ENCODE results near the gene PRKAG2. TPM values are rescaled to one million over a fixed set of nuclear protein-coding genes. Genes with fewer than 3 reads are reported as not detected.

Gene PRKAG2
- total RNA-seq, 2 donors from 2014 or later = 41.3 to 51.8 TPM

- ATAC-seq = peak; percentile 28
- H3K9me3 ChIP-seq (ENCODE audit: control insufficient read depth, low read length, poor library complexity, severe bottlenecking) = no peaks in the 10 kb centered on the region
- no peak for DNase-seq
- Mint-ChIP-seq H3K36me3 (ENCODE audit: low read depth) (no peaks in the 10 kb centered on the region), H3K4me3 (no peak overlapping the region), H3K27ac (no peak overlapping the region), H3K27me3 (no peaks in the 10 kb centered on the region), H3K4me1 (peaks cover 42% of the 10 kb centered on the region)
Observed at GRCh38 chr7:151506901-151507382, 370.0 kb downstream of the PRKAG2 start.

Other genes with a start within 250 kb of the PRKAG2 start
- gene GALNTL5, start 79.3 kb upstream of the PRKAG2 start, total RNA-seq = not detected
- 10 to 100 TPM; 23.7 to 25.3 TPM for gene GALNT11, start 148.6 kb upstream of the PRKAG2 start, total RNA-seq

Measured in T-helper 17 cell (primary cell).